SK-N-SH (cell line): ENCODE results near the gene LRRTM2. TPM values are rescaled to one million over a fixed set of nuclear protein-coding genes. Genes with fewer than 3 reads are reported as not detected.

Experiments
- CTCF ChIA-PET: fragments of 300-600, 350-600 bp; formaldehyde crosslinking; extraction: SDS; loops from one replicate; lab custom pipeline; 2021; lab: Yijun Ruan, JAX
- POLR2A ChIA-PET: fragments of 350-600 bp; sonication (Branson Sonifier 250); formaldehyde crosslinking; extraction: SDS; loops from one replicate; lab custom pipeline; 2020; ENCODE audit warnings: antibody characterized with exemption, inconsistent platforms; lab: Yijun Ruan, JAX
- DNase-seq: peaks from one replicate; pipeline ENCODE4 v3.0.0; 2012
- H2AFZ ChIP-seq: fragments of 200-600 bp; sonication (generic); 2 replicates; pipeline ENCODE4 v1.8.1; 2016; ENCODE audit warnings: antibody characterized with exemption, mild to moderate bottlenecking, low read depth
- H3F3A ChIP-seq: fragments of 200-600 bp; sonication (generic); replicated peaks from 2 replicates; pipeline ENCODE3; 2016; ENCODE audit warnings: antibody characterized with exemption, mild to moderate bottlenecking; ENCODE audit not compliant: insufficient read depth
- H3K27ac ChIP-seq, 2 experiments: fragments of 200-500 bp in 1 of 2; fragments of 200-600 bp in 1 of 2; sonication (Bioruptor generic) in 1 of 2; sonication (generic), shearing (Covaris generic) in 1 of 2; 2 replicates each; pipeline versions ENCODE4 v1.5.1 to v1.6.1; 2014 to 2016; ENCODE audit warnings: low read depth in 2 of 2, inconsistent platforms in 1 of 2, low read length in 1 of 2, mild to moderate bottlenecking in 1 of 2, mixed read lengths in 1 of 2
- H3K27me3 ChIP-seq: fragments of 200-600 bp; sonication (generic), shearing (Covaris generic); 2 replicates; pipeline ENCODE4 v1.6.1; 2016; ENCODE audit warnings: mixed run types; ENCODE audit not compliant: insufficient read depth
- H3K36me3 ChIP-seq, 2 experiments: fragments of 200-500 bp in 1 of 2; fragments of 200-600 bp in 1 of 2; sonication (Bioruptor generic) in 1 of 2; sonication (generic) in 1 of 2; replicated peaks in 1 of 2; 2 replicates each; pipeline versions ENCODE3 to v1.5.1; 2014 to 2016; ENCODE audit warnings: low read length in 1 of 2, mild to moderate bottlenecking in 1 of 2; ENCODE audit not compliant: insufficient read depth in 2 of 2, control insufficient read depth in 1 of 2
- H3K4me1 ChIP-seq, 2 experiments: fragments of 200-500 bp in 1 of 2; fragments of 200-600 bp in 1 of 2; sonication (Bioruptor generic) in 1 of 2; sonication (generic), shearing (Covaris generic) in 1 of 2; 2 replicates each; pipeline versions ENCODE4 v1.5.1 to v1.6.1; 2014 to 2016; ENCODE audit warnings: low read depth in 1 of 2, low read length in 1 of 2, mixed run types in 1 of 2; ENCODE audit not compliant: insufficient read depth in 2 of 2, control insufficient read depth in 1 of 2
- H3K4me2 ChIP-seq: fragments of 200-600 bp; sonication (generic), shearing (Covaris generic); 2 replicates; pipeline ENCODE4 v1.6.1; 2017; ENCODE audit warnings: mixed run types
- H3K4me3 ChIP-seq, 2 experiments: fragments of 200-500 bp in 1 of 2; fragments of 200-600 bp in 1 of 2; sonication (Bioruptor generic) in 1 of 2; sonication (generic), shearing (Covaris generic) in 1 of 2; 2 replicates each; pipeline versions ENCODE4 v1.5.1 to v1.8.1; 2014 to 2016; ENCODE audit warnings: low read depth in 2 of 2, inconsistent platforms in 1 of 2, low read length in 1 of 2, mild to moderate bottlenecking in 1 of 2, mixed read lengths in 1 of 2, moderate library complexity in 1 of 2
- H3K79me2 ChIP-seq: fragments of 200-600 bp; sonication (generic); 2 replicates; pipeline ENCODE4 v1.8.1; 2017; ENCODE audit warnings: mild to moderate bottlenecking; ENCODE audit not compliant: insufficient read depth
- H3K9ac ChIP-seq: fragments of 200-600 bp; sonication (generic); 2 replicates; pipeline ENCODE4 v1.6.1; 2017; ENCODE audit warnings: mixed run types
- H3K9me2 ChIP-seq: fragments of 200-600 bp; sonication (generic); 2 replicates; pipeline ENCODE4 v1.6.1; 2017; ENCODE audit warnings: mixed run types
- H3K9me3 ChIP-seq: fragments of 200-600 bp; sonication (generic); 2 replicates; pipeline ENCODE4 v1.6.1; 2017; ENCODE audit warnings: mixed run types, mild to moderate bottlenecking, moderate library complexity
- H4K20me1 ChIP-seq: fragments of 200-600 bp; sonication (generic); 2 replicates; pipeline ENCODE4 v1.6.1; 2017; ENCODE audit warnings: mild to moderate bottlenecking, mixed run types; ENCODE audit not compliant: insufficient read depth
- CTCF ChIP-seq: fragments of 200-600 bp; sonication (generic); IDR thresholded peaks from 2 replicates; pipeline ENCODE4 v1.6.1; 2017; ENCODE audit warnings: antibody characterized with exemption, mild to moderate bottlenecking, moderate library complexity
- ELF1 ChIP-seq: IDR thresholded peaks from 2 replicates; pipeline ENCODE4 v1.4.0; 2012
- EP300 ChIP-seq, 2 experiments: IDR thresholded peaks; 2 replicates each; pipeline versions ENCODE4 v1.4.0 to v1.6.1; 2012; ENCODE audit warnings: borderline replicate concordance in 1 of 2, low read depth in 1 of 2, low read length in 1 of 2
- FOXM1 ChIP-seq: IDR thresholded peaks from 2 replicates; pipeline ENCODE4 v1.4.0; 2012; ENCODE audit warnings: low read depth, mild to moderate bottlenecking
- GATA2 ChIP-seq: sonication (generic); formaldehyde crosslinking; IDR thresholded peaks from 2 replicates; pipeline ENCODE4 v1.5.0; 2020; ENCODE audit warnings: mild to moderate bottlenecking, missing genetic modification reagents
- IRF3 ChIP-seq: fragments of 150-350 bp; IDR thresholded peaks from 2 replicates; pipeline ENCODE4 v1.6.1; 2016; ENCODE audit warnings: mild to moderate bottlenecking, low read depth, low read length
- MAX ChIP-seq: IDR thresholded peaks from 2 replicates; pipeline ENCODE4 v1.4.0; 2012; ENCODE audit warnings: low read depth
- NFIC ChIP-seq: IDR thresholded peaks from 2 replicates; pipeline ENCODE4 v1.4.0; 2012; ENCODE audit warnings: borderline replicate concordance
- PBX3 ChIP-seq: IDR thresholded peaks from 2 replicates; pipeline ENCODE4; 2012
- POLR2AphosphoS5 ChIP-seq: IDR thresholded peaks from 2 replicates; pipeline ENCODE4 v1.6.1; 2012; ENCODE audit warnings: low read depth, low read length
- RCOR1 ChIP-seq: fragments of 150-350 bp; IDR thresholded peaks from 2 replicates; pipeline ENCODE4 v1.6.1; 2017; ENCODE audit warnings: antibody characterized with exemption, low read length
- REST ChIP-seq: IDR thresholded peaks from 2 replicates; pipeline ENCODE4 v1.6.1; 2012; ENCODE audit warnings: mild to moderate bottlenecking, low read depth, low read length, moderate library complexity
- TEAD4 ChIP-seq: IDR thresholded peaks from 2 replicates; pipeline ENCODE4 v1.4.0; 2012; ENCODE audit warnings: mild to moderate bottlenecking, borderline replicate concordance; ENCODE audit not compliant: insufficient read depth
- USF2 ChIP-seq: fragments of 150-350 bp; IDR thresholded peaks from 2 replicates; pipeline ENCODE4 v1.6.1; 2017; ENCODE audit warnings: antibody characterized with exemption, low read length, low read depth, borderline replicate concordance
- YY1 ChIP-seq: IDR thresholded peaks from 2 replicates; pipeline ENCODE4 v1.4.0; 2012; ENCODE audit warnings: low read depth, mild to moderate bottlenecking
- polyA plus RNA-seq, 3 experiments: library from polyadenylated mRNA; depleted of rRNA; stranded (reverse); fragments of >200 nt; gene quantifications; 2 replicates each; pipeline ENCODE4 v1.2.3, GENCODE V29; 2012

The LRRTM2 gene
- polyA plus RNA-seq, 1 of the 3 experiments (the other 2 are of a cell fraction) = 0.38 TPM

GRCh38 chr5:138889994-138890393, 14.9 kb upstream of the LRRTM2 start:
- Histone ChIP-seq H3K9me3 (no peaks in the 10 kb centered on the region), H3K4me1 (no peaks in the 10 kb centered on the region), H3K4me3 (no peak overlapping the region), H3K36me3 (peaks cover 42 to 61% of the 10 kb centered on the region in 2 experiments), H3K9me2 (no peaks in the 10 kb centered on the region; the same call in 1 of the 2 replicates), H3K79me2 (peaks cover 24% of the 10 kb centered on the region; the same call in 1 of the 2 replicates), H4K20me1 (peaks cover 3% of the 10 kb centered on the region; the same call in 1 of the 2 replicates), H3K27ac (no peak overlapping the region), H3K4me2 (no peak overlapping the region), H2AFZ (no peak overlapping the region), H3K9ac (no peak overlapping the region), H3K27me3 (no peaks in the 10 kb centered on the region), H3F3A (peaks cover 22% of the 10 kb centered on the region)
- ChIA-PET POLR2A (no interaction called here), CTCF (no interaction called here)
- no peak for DNase-seq
- TF ChIP-seq FOXM1 = no peak

GRCh38 chr5:138884554-138884953, 9.4 kb upstream of the LRRTM2 start:
- Histone ChIP-seq H3F3A (peaks cover 19% of the 10 kb centered on the region), H3K79me2 (peaks cover 70% of the 10 kb centered on the region), H3K9ac (no peak overlapping the region), H3K36me3 (peaks cover 27 to 41% of the 10 kb centered on the region in 2 experiments), H3K9me2 (no peaks in the 10 kb centered on the region; the same call in 1 of the 2 replicates), H3K27me3 (no peaks in the 10 kb centered on the region), H4K20me1 (peaks cover 56% of the 10 kb centered on the region), H3K27ac (no peak overlapping the region), H2AFZ (no peak overlapping the region), H3K4me3 (no peak overlapping the region), H3K4me2 (no peak overlapping the region), H3K9me3 (no peaks in the 10 kb centered on the region), H3K4me1 (no peaks in the 10 kb centered on the region)
- POLR2A ChIA-PET = no interaction called here
- DNase-seq = no peak
- TF ChIP-seq NFIC = no peak
- TF ChIP-seq USF2 = no peak
- no peak for TF ChIP-seq RCOR1
- TF ChIP-seq IRF3 = no peak
- no peak for TF ChIP-seq ELF1
- TF ChIP-seq PBX3 = no peak
- TF ChIP-seq CTCF = no peak
- no peak for TF ChIP-seq GATA2
- TF ChIP-seq REST = no peak
- no peak for TF ChIP-seq EP300 (IDR thresholded peaks at IDR 0.05; ENCODE audit: borderline replicate concordance in 1 of 2, low read depth in 1 of 2, low read length in 1 of 2)
- no peak for TF ChIP-seq POLR2AphosphoS5
- no peak for TF ChIP-seq MAX
- no peak for TF ChIP-seq FOXM1
- no peak for TF ChIP-seq YY1
- TF ChIP-seq TEAD4 = no peak
- CTCF ChIA-PET = no interaction called here
